ENCODE measurements around the gene EGFR. TPM values are rescaled to one million over a fixed set of nuclear protein-coding genes. Genes with fewer than 3 reads are reported as not detected.
A peak's percentile ranks its signal among the peaks of the same experiment; 100 is the strongest.

The EGFR gene
- total RNA-seq, 3 donors from 2014 or later, result 61.9 to 164 (median 65.0) TPM

DNA sequence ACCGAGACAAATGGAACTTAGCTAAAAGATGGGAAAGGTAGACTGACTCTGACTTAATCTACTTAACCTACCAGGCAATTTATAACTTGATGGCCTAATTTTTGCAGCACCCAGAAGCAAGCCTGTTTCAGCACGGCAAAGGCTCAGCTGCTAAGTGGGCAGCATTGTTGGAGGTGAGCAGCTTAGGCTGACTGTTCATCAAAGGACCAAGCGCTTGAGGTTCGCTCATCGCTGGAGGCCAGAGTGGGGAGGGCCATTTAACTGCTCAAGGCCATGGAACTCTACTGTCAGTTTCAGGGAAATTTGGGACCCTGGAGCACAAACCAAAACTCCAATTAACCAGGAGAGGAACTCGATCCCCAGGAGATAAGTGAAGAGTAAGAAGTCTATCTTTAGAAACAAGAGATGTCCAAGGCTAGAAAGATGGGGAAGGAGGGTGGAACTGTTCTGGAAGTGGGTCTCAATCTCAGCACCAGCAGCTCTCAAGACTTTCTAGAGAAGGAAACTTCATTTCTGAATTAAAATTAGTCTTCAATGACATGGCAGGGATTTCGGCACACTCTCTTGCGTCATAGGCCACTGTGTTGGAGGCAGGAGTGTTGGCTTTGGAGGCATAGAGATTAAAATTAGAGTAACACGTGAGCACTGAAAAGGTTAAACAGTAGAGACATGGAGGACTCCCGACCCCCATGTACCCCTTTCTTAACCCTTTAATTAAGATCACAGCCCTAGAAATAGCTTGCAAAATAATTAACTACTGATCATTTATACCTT, 43.1 kb downstream of the EGFR start:
- no peaks in the 10 kb centered on the region for H3K4me1 ChIP-seq
- intact Hi-C loops (cut with DNase I; ENCODE audit: low total_unique reads), result no loop called here

DNA sequence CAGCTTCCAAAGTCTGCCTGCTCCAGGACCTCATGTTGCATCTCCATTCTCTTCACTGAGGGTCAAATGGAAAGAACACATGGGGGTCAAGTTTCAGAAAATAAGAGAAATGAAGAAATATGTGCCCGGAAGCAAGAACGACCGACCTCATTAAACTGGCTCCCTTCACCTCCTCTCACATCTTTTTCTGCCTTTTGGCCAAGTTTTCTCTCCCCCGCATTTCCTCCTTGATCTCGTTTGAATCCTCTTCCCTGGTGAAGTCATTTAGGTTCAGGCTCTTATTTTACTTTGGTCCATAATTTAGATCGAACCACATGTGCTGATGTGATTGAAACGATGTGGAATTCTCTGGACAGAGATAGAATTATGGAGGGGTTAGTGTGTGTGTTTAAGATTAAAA, 44.2 kb downstream of the EGFR start:
- Histone ChIP-seq H3K27ac (peak overlapping the region in 1 of 2 donors; percentile 41), H3K4me3 (no peak overlapping the region), H3K4me1 (no peaks in the 10 kb centered on the region), H3K36me3 (no peaks in the 10 kb centered on the region), H3K27me3 (no peaks in the 10 kb centered on the region), H3K9me3 (no peaks in the 10 kb centered on the region)
- DNase-seq (ENCODE audit: low spot score in 2 of 2), result no peak
- no peak for TF ChIP-seq POLR2AphosphoS5 (IDR thresholded peaks at IDR 0.05)
- TF ChIP-seq CTCF (IDR thresholded peaks at IDR 0.05), result no peak
- TF ChIP-seq POLR2A (IDR thresholded peaks at IDR 0.05), result no peak
- intact Hi-C loops (cut with DNase I; ENCODE audit: low total_unique reads), result no loop called here

More for the DNA sequence above, 43.1 kb downstream of the EGFR start:
- H3K27me3 ChIP-seq, result no peaks in the 10 kb centered on the region
- H3K4me3 ChIP-seq, result no peak overlapping the region
- TF ChIP-seq POLR2AphosphoS5 (IDR thresholded peaks at IDR 0.05), result no peak
- TF ChIP-seq POLR2A (IDR thresholded peaks at IDR 0.05), result no peak
- TF ChIP-seq CTCF (IDR thresholded peaks at IDR 0.05), result no peak
- H3K9me3 ChIP-seq, result no peaks in the 10 kb centered on the region
- DNase-seq (ENCODE audit: low spot score in 2 of 2), result no peak
- H3K36me3 ChIP-seq, result no peaks in the 10 kb centered on the region
- peak overlapping the region in 1 of 2 donors; percentile 41 for H3K27ac ChIP-seq

GRCh38 chr7:55063633-55064032, 44.8 kb downstream of the EGFR start:
- Histone ChIP-seq H3K27me3 (no peaks in the 10 kb centered on the region), H3K36me3 (no peaks in the 10 kb centered on the region), H3K4me3 (no peak overlapping the region), H3K4me1 (no peaks in the 10 kb centered on the region), H3K9me3 (no peaks in the 10 kb centered on the region), H3K27ac (peak overlapping the region in 1 of 2 donors; percentile 48)
- TF ChIP-seq POLR2A (IDR thresholded peaks at IDR 0.05) (no peak), CTCF (IDR thresholded peaks at IDR 0.05) (no peak), POLR2AphosphoS5 (IDR thresholded peaks at IDR 0.05) (no peak)
- intact Hi-C loops (cut with DNase I; ENCODE audit: low total_unique reads), result no loop called here
- DNase-seq (ENCODE audit: low spot score in 2 of 2), result no peak

DNA sequence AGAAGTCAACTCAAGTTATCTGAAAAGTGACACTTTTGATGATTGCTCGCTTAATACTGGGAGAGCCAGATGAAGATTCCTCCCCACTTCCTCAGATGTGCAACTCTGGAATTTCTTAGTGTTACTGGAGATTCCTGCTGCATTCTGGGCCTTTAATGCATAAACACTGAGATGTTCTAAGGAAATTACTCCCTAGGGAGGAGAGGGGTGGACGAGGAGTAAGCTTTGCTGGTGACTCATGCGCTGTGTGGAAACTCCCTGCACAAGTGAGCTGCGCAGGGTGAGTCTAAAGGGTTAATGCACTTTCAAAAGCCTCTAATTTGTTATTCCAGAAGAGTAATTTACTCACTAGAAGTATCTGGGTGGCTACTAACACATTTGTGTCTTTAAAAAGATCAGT, 46.3 kb downstream of the EGFR start:
- H3K9me3 ChIP-seq, result no peaks in the 10 kb centered on the region
- H3K36me3 ChIP-seq, result no peaks in the 10 kb centered on the region
- peak overlapping the region; percentile 67 to 69 for H3K27ac ChIP-seq
- H3K4me1 ChIP-seq, result no peaks in the 10 kb centered on the region
- peak overlapping the region in 1 of 3 donors; percentile 9 for H3K4me3 ChIP-seq
- DNase-seq (ENCODE audit: low spot score in 2 of 2), result no peak
- TF ChIP-seq CTCF (IDR thresholded peaks at IDR 0.05) (no peak), POLR2A (IDR thresholded peaks at IDR 0.05) (no peak), POLR2AphosphoS5 (IDR thresholded peaks at IDR 0.05) (peak in 2 of 3 donors; percentile 63 to 68)
- no peaks in the 10 kb centered on the region for H3K27me3 ChIP-seq
- intact Hi-C loops (cut with DNase I; ENCODE audit: low total_unique reads), result no loop called here

DNA sequence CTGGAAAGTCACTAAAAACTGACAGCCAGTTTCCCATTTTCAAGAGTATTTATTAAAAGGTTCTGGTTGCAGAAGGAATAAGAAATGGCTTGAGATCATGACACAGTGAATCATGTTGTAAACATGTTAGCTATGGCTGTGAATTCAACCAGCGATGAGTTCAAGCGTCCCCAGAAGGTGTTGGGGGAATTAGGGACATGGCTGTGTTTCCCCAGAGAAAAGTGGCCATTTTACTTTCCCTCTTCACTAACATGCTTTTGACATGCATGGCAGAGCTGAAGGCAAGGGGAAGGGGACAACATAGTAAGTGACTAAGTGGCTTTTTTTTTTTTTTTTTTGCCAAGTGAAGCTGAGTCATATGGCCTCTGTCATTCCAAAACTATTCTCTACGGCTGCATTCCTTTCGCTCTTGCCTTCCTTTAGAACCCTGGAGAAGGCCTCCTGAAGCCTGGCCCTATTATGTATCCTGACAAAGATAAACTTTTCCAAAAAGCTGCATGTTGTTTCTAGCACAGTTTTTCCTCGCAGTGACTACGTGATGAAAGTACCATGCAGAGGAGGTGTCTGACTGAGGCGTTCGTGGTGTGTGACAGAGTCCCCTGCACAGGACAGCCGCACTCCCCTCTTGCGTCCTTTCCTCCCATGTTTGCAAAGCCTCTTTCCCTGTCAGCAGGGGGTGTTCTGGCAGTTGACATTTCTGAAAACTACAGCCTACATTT, 46.9 kb downstream of the EGFR start:
- no peak for DNase-seq (ENCODE audit: low spot score in 2 of 2)
- intact Hi-C loops (cut with DNase I; ENCODE audit: low total_unique reads), result no loop called here
- Histone ChIP-seq H3K27ac (peak overlapping the region; percentile 67 to 69), H3K4me3 (peak overlapping the region in 1 of 3 donors; percentile 9), H3K36me3 (no peaks in the 10 kb centered on the region), H3K4me1 (no peaks in the 10 kb centered on the region), H3K27me3 (no peaks in the 10 kb centered on the region), H3K9me3 (no peaks in the 10 kb centered on the region)
- no peak for TF ChIP-seq CTCF (IDR thresholded peaks at IDR 0.05)
- no peak for TF ChIP-seq POLR2A (IDR thresholded peaks at IDR 0.05)
- peak in 1 of 3 donors; percentile 18 for TF ChIP-seq POLR2AphosphoS5 (IDR thresholded peaks at IDR 0.05)

All from breast epithelium (tissue), 4 donors.